ENCODE data around the gene PLEKHA7.

DNA sequence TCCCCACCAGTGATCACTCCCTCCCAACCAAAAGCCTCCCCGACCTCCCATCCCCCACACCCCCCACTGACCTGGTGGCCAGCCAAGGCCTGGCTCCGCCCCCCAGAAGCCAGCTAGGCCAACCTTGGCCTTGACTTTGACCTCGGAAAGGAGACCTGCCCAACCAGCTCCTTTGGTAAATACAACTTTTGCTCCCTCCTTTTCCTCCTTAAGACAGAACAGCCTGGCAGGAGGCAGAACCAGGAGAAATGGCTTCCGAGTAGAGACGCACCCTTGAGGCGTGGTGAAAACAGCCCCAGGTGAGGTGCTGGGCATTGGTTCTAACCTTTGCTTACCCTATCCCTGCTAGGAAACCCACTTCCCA lies 27.0 kb downstream of the PLEKHA7 start:
- TF ChIP-seq, protein P1, sequence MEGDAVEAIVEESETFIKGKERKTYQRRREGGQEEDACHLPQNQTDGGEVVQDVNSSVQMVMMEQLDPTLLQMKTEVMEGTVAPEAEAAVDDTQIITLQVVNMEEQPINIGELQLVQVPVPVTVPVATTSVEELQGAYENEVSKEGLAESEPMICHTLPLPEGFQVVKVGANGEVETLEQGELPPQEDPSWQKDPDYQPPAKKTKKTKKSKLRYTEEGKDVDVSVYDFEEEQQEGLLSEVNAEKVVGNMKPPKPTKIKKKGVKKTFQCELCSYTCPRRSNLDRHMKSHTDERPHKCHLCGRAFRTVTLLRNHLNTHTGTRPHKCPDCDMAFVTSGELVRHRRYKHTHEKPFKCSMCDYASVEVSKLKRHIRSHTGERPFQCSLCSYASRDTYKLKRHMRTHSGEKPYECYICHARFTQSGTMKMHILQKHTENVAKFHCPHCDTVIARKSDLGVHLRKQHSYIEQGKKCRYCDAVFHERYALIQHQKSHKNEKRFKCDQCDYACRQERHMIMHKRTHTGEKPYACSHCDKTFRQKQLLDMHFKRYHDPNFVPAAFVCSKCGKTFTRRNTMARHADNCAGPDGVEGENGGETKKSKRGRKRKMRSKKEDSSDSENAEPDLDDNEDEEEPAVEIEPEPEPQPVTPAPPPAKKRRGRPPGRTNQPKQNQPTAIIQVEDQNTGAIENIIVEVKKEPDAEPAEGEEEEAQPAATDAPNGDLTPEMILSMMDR (IDR thresholded peaks at IDR 0.05): no peak
- TF ChIP-seq, protein P2, sequence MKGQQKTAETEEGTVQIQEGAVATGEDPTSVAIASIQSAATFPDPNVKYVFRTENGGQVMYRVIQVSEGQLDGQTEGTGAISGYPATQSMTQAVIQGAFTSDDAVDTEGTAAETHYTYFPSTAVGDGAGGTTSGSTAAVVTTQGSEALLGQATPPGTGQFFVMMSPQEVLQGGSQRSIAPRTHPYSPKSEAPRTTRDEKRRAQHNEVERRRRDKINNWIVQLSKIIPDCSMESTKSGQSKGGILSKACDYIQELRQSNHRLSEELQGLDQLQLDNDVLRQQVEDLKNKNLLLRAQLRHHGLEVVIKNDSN (CRISPR knock-in tag; IDR thresholded peaks at IDR 0.05): no peak
- TF ChIP-seq, protein P3, sequence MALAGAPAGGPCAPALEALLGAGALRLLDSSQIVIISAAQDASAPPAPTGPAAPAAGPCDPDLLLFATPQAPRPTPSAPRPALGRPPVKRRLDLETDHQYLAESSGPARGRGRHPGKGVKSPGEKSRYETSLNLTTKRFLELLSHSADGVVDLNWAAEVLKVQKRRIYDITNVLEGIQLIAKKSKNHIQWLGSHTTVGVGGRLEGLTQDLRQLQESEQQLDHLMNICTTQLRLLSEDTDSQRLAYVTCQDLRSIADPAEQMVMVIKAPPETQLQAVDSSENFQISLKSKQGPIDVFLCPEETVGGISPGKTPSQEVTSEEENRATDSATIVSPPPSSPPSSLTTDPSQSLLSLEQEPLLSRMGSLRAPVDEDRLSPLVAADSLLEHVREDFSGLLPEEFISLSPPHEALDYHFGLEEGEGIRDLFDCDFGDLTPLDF (CRISPR knock-in tag; IDR thresholded peaks at IDR 0.05): no peak
- TF ChIP-seq NFYB (CRISPR knock-in tag; conservative IDR thresholded peaks at IDR 0.05; ENCODE audit: low read depth): no peak
- TF ChIP-seq, protein P4, sequence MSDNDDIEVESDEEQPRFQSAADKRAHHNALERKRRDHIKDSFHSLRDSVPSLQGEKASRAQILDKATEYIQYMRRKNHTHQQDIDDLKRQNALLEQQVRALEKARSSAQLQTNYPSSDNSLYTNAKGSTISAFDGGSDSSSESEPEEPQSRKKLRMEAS (CRISPR knock-in tag; IDR thresholded peaks at IDR 0.05): no peak
- TF ChIP-seq CREM (CRISPR knock-in tag; IDR thresholded peaks at IDR 0.05): no peak
- no peak for TF ChIP-seq NR2C2 (CRISPR knock-in tag; IDR thresholded peaks at IDR 0.05)
- no peak for TF ChIP-seq ELF4 (CRISPR knock-in tag; IDR thresholded peaks at IDR 0.05; ENCODE audit: low read depth)
- TF ChIP-seq CREB1 (CRISPR knock-in tag; IDR thresholded peaks at IDR 0.05): no peak

Measured in WTC11 (cell line).